ENCODE measurements around the gene TSPAN14. TPM values are rescaled to one million over a fixed set of nuclear protein-coding genes. Genes with fewer than 3 reads are reported as not detected.

TSPAN14 gene
- total and polyA plus RNA-seq, 12 donors: 16.9 to 57.2 (median 27.6) TPM

DNA sequence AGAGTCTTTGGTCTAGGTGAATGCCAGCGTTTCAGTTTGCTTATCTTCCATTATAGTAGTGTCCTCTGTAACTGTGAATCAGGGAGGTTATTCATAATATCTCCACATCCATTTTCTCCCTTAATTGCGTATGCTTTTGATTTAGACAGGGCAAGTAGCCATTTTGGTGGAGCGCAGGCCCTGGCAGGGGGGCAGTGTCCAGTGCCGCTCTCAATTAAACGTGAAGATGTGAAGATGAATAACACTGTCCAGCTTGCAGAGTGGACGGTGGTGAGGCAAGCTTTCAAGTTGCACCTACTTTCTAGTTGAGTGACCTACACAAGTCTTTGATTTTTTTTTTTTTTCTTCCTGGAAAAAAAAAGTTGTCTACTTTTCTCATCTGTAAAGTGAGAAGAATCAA, 4.5 kb downstream of the TSPAN14 start:
- no peak for ATAC-seq
- TF ChIP-seq, protein P1, sequence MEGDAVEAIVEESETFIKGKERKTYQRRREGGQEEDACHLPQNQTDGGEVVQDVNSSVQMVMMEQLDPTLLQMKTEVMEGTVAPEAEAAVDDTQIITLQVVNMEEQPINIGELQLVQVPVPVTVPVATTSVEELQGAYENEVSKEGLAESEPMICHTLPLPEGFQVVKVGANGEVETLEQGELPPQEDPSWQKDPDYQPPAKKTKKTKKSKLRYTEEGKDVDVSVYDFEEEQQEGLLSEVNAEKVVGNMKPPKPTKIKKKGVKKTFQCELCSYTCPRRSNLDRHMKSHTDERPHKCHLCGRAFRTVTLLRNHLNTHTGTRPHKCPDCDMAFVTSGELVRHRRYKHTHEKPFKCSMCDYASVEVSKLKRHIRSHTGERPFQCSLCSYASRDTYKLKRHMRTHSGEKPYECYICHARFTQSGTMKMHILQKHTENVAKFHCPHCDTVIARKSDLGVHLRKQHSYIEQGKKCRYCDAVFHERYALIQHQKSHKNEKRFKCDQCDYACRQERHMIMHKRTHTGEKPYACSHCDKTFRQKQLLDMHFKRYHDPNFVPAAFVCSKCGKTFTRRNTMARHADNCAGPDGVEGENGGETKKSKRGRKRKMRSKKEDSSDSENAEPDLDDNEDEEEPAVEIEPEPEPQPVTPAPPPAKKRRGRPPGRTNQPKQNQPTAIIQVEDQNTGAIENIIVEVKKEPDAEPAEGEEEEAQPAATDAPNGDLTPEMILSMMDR (IDR thresholded peaks at IDR 0.05): no peak
- Histone ChIP-seq H3K4me1 (peaks cover 28 to 87% (median 84%) of the 10 kb centered on the region in 9 donors), H3K4me3 (peak overlapping the region in 6 of 10 donors; percentile 3 to 97 (median 24)), H3K27me3 (no peaks in the 10 kb centered on the region), H3K9me3 (no peaks in the 10 kb centered on the region), H3K27ac (peak overlapping the region in 9 of 10 donors; percentile 65 to 100 (median 84)), H3K36me3 (peaks cover 0 to 8% (median 0%) of the 10 kb centered on the region in 9 donors)
- 66 to 76% methylated on average over 6 of the region's 6 CpGs for WGBS, 2 donors
- DNase-seq: no peak
- intact Hi-C loops (cut with DNase I): loop anchor here in 1 of 10 donors (5.0 kb wide), 1 partner anchor 39 kb away; no protein-coding TSS in a partner anchor

DNA sequence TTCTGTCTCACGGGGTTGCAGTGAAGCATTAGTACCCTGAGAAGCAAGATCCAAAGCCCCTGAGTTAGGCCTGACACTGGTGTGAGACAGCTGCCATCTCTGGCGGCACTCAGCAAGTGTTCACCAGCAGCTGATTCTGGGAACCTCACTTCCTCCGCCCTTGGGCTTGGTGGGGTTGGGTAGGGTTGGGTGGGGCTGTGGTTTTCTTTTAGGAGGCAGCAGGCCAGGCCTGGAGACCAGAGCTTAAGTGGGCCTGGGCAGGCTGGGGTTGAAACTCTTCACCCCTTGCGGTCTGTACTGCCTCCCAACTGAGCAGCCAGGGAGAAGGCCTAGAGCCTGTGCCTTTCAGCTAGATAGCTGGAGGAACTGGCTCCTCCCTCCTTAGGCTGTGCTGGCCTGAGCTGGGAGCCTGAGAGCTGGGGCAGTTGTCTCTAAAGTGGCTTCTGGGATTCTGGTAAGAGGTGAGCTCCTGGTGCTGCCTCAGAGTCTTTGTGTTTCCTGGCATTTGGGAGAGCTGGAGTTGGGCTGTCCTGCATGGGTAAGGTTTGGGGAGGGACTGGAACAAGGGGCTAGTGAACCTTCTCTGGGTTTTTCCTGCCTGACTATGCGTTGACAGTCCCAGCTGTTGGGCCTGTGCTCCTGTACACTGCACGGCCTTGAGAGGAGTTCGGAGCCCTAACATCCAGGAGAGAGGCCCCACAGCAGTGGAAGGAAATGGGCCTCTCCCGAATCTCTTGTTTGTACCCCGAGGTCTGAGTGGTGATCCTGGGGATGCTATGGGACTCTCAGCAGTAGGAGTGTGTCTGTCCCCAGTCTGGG, 5.1 kb downstream of the TSPAN14 start:
- 45 to 60% methylated on average over 9 of the region's 9 CpGs for WGBS, 2 donors
- peak overlapping the region in 9 of 10 donors; percentile 65 to 100 (median 84) for H3K27ac ChIP-seq
- H3K36me3 ChIP-seq: peaks cover 0 to 8% (median 0%) of the 10 kb centered on the region in 9 donors
- intact Hi-C loops (cut with DNase I): loop anchor here in 1 of 10 donors (5.0 kb wide), 1 partner anchor 38 kb away; no protein-coding TSS in a partner anchor
- H3K4me3 ChIP-seq: peak overlapping the region in 8 of 10 donors; percentile 2 to 97 (median 21)
- peak; percentile 53 to 66 for DNase-seq
- peak in 7 of 8 donors; percentile 8 to 39 (median 25) for ATAC-seq
- TF ChIP-seq, protein P1 (IDR thresholded peaks at IDR 0.05): peak in 2 of 9 donors; percentile 5 to 8
- H3K9me3 ChIP-seq: no peaks in the 10 kb centered on the region
- peaks cover 28 to 92% (median 89%) of the 10 kb centered on the region in 9 donors for H3K4me1 ChIP-seq
- H3K27me3 ChIP-seq: no peaks in the 10 kb centered on the region

DNA sequence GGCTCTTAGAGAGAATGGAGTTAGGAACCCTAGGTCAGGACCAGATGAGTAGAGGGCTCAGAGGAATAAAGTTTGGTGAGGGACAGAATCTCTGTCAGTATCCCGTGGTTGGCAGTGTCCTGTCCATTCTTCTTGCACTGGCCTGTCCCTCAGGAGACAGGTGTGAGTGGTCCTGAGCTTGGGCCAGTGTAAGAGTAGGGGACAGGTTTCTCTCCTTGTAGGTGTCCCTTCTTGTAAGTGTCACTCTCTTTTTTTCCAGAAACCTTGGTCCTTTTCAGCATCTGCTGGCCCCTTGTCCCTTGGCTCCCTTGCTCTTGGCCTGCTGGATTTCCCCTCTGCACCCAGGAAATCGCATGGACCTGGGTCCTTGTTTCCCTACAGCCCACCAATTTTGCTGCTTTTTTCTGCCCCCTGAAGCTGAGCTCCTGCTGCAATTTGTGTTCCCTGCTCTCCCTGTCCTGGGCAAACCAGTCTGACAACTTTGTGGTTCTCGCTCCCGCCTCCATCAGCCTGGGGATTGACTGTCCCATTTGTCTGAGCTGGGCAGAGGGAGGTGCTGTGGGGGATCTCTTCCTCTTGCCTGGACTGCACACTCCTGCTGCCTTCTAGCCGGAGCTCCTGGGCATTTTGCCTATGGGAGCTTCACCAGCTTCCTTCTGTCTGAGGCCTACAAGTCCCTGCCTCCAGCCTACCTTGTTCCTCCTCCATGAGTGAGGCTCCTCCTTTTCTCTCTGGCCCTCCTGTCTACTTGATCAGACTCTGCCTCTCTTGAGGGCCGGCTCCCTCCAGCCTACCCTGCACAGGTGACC, 6.5 kb downstream of the TSPAN14 start:
- intact Hi-C loops (cut with DNase I): no loop called here
- WGBS, 2 donors: 49 to 60% methylated on average over 6 of the region's 6 CpGs
- peaks cover 37 to 100% (median 100%) of the 10 kb centered on the region in 9 donors for H3K4me1 ChIP-seq
- H3K27me3 ChIP-seq: no peaks in the 10 kb centered on the region
- TF ChIP-seq, protein P1 (IDR thresholded peaks at IDR 0.05): no peak
- peaks cover 0 to 8% (median 0%) of the 10 kb centered on the region in 9 donors for H3K36me3 ChIP-seq
- peak overlapping the region in 9 of 10 donors; percentile 43 to 100 (median 84) for H3K27ac ChIP-seq
- peak in 7 of 8 donors; percentile 3 to 32 (median 9) for ATAC-seq
- H3K4me3 ChIP-seq: peak overlapping the region in 4 of 10 donors; percentile 2 to 97 (median 20)
- DNase-seq: no peak
- no peaks in the 10 kb centered on the region for H3K9me3 ChIP-seq

Data from heart right ventricle (tissue), 16 donors.